OCI-LY1 (cell line): Measurements from ENCODE around the gene LONRF3.

Source experiments
- EZH2 ChIP-seq: fragments of 200-600 bp; sonication (generic), shearing (Covaris generic); IDR thresholded peaks from 2 replicates; pipeline ENCODE4 v1.8.0; 2017; ENCODE audit warnings: borderline replicate concordance, mixed run types, mild to moderate bottlenecking, antibody characterized with exemption, low read length, moderate library complexity, mixed read lengths
- TF ChIP-seq, protein P1 (sequence below): fragments of 200-600 bp; sonication (generic), shearing (Covaris generic); IDR thresholded peaks from 2 replicates; pipeline ENCODE4 v1.5.1; 2017; ENCODE audit warnings: mild to moderate bottlenecking, antibody characterized with exemption, low read length, moderate library complexity, mixed read lengths

DNA sequence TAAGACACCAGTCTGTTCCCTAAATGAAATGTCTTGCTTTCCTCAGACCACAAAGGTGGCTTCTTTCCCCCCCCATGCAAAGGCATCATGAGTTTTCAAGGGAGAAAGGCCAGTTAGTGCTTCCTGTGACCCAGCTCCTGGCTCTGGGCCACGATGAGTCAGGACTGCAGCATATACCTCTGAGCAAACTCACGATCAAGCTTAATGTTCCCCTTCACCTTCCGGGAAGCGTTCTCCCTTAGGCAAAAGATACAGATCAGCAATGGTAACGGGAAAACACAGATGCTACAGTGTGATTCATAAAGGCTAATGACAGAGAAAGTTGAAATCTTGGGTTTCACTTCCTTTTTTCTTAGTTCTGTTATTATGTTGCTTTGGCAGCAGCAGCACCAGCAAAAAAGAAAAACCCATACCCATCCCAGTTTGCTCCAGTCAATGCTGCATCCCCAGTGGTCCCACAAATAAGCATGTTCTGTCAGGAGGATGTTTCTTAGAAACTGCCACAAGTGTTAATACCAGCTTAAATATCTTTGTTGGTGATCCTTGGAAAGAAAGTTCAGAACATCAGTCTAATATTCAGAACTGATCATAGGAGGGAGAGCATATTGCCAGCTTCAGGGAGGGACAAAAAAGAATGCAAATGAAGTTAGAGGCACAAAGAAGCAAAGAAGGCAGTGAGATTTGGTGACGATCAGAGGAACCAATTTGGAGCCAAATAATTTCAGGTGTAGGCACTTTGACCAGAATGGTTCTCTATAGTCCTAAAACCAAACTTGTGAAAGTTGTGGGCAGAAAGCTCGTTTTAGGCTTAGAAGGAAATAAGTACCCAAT, 41.2 kb downstream of the LONRF3 start:
- TF ChIP-seq, protein P1, sequence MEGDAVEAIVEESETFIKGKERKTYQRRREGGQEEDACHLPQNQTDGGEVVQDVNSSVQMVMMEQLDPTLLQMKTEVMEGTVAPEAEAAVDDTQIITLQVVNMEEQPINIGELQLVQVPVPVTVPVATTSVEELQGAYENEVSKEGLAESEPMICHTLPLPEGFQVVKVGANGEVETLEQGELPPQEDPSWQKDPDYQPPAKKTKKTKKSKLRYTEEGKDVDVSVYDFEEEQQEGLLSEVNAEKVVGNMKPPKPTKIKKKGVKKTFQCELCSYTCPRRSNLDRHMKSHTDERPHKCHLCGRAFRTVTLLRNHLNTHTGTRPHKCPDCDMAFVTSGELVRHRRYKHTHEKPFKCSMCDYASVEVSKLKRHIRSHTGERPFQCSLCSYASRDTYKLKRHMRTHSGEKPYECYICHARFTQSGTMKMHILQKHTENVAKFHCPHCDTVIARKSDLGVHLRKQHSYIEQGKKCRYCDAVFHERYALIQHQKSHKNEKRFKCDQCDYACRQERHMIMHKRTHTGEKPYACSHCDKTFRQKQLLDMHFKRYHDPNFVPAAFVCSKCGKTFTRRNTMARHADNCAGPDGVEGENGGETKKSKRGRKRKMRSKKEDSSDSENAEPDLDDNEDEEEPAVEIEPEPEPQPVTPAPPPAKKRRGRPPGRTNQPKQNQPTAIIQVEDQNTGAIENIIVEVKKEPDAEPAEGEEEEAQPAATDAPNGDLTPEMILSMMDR: no peak
- no peak for TF ChIP-seq EZH2
